Dermis blood vessel endothelial cell (primary cell): ENCODE results near the gene PLIN3. TPM values are rescaled to one million over a fixed set of nuclear protein-coding genes. Genes with fewer than 3 reads are reported as not detected.
"Not testable (repeated sequence)": the region's sequence is repeated elsewhere in the genome, so short reads cannot be mapped to it uniquely, and the experiment has no call there.

Experiments used
- DNase-seq: peaks from one replicate; pipeline ENCODE4 v3.0.0; 2010
- total RNA-seq: library from RNA; depleted of rRNA; stranded (reverse); fragments of >200 nt; gene quantifications from 2 replicates; pipeline ENCODE4 v1.2.3, GENCODE V29; 2014

PLIN3 gene
- total RNA-seq, 1 donor from 2014 or later, result 111 TPM

DNA sequence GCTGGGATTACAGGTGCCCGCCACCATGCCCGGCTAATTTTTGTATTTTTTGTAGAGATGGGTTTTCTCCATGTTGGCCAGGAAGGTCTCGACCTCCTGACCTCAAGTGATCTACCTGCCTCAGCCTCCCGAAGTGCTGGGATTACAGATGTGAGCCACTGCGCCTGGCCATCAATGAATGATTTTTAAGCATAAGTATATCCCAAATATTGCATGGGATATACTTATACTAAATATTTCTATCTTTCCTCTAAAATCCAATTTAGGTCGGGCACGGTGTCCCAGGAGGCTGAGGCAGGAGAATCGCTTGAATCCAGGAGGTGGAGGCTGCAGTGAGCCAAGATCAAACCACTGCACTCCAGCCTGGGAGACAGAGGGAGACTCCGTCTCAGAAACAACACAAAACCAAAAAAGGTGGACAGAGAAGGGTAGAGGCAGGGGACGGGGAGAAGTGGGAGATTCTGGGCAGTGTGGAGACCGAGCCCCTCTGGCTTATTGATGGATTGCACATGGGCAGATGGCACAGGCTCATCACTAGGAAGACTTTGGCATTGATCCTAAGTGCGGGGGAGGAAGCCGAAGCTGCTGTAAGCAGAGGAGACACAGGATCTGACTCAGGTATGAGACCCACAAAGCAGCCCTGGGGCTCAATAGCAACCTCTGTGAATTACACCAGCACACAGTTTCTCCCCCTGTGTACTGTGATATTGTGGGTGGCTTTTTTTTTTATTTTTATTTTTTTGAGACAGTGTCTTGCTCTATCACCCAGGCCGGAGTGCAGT, 21.8 kb upstream of the PLIN3 start:
- DNase-seq, result peak; percentile 27

DNA sequence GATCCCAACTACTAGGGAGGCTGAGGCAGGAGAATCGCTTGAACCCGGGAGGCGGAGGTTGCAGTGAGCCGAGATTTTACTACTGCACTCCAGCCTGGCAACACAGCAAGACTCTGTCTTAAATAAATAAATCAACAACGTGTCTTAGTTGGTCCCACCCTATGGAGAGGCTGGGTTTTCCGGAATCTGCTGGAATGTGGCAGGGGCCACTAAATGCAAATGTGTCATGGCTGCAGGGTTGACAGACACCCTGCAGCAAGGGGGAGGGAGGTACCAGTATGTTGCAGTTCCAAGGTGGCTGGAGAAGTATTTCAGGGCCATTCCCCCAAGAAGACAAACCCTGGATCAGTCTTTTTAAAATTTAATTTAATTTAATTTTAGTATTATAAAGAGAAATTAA, 20.3 kb upstream of the PLIN3 start:
- DNase-seq, result not testable (repeated sequence)

DNA sequence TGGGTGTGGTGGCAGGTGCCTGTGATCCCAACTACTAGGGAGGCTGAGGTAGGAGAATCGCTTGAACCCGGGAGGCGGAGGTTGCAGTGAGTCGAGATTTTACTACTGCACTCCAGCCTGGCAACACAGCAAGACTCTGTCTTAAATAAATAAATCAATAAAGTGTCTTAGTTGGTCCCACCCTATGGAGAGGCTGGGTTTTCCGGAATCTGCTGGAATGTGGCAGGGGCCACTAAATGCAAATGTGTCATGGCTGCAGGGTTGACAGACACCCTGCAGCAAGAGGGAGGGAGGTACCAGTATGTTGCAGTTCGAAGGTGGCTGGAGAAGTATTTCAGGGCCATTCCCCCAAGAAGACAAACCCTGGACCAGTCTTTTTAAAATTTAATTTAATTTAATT, 17.5 kb upstream of the PLIN3 start:
- not testable (repeated sequence) for DNase-seq

DNA sequence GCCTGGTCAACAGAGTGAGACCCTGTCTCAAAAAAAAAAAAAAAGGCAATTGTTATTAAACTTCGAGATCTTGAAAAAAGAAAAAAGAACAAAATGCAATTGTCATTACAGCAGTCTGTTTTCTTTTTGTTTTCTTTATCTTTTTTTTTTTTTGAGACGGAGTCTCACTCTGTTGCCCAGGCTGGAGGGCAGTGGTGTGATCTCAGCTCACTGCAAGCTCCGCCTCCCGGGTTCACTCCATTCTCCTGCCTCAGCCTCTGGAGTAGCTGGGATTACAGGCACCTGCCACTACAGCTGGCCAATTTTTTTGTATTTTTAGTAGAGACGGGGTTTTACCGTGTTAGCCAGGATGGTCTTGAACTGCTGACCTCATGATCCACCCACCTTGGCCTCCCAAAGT, 15.4 kb upstream of the PLIN3 start:
- DNase-seq, result not testable (repeated sequence)

DNA sequence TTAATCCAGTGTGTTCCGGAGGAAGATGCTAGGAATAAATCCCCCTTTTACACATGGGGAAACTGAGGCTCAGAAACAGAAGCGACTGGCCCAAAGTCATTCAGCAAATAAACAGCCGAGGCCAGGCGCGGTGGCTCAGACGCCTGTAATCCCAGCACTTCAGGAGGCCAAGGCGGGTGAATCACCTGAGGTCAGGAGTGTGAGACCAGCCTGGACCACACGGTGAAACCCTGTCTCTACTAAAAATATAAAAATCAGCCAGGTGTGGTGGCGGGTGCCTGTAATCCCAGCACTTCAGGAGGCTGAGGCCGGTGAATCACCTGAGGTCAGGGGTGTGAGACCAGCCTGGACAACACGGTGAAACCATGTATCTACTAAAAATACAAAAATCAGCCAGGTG, 11.6 kb upstream of the PLIN3 start:
- DNase-seq, result no peak

DNA sequence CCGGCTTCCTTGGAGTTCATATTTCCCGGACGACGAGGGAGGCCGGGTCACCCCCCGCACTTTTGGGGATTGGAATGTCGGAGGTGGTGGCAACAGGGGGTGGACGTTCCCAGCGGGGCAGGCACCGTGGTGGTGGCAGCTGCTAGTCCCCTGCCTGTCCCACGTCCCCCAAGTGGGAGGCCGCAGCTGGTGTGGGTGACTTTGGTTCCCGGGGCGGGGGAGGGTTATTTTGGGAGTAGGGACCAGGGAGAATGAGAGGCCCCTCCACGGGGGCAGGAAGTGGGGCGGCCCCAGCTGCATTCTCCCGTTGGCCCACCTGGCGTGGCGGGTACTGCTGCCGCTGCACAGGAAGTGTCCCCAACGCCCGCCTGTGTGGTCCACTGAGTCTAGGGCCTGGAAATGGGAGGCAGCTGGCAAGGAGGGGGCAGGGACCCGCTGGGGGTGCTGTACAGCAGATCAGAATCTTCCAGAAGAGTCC, 11.1 kb upstream of the PLIN3 start:
- DNase-seq, result no peak

DNA sequence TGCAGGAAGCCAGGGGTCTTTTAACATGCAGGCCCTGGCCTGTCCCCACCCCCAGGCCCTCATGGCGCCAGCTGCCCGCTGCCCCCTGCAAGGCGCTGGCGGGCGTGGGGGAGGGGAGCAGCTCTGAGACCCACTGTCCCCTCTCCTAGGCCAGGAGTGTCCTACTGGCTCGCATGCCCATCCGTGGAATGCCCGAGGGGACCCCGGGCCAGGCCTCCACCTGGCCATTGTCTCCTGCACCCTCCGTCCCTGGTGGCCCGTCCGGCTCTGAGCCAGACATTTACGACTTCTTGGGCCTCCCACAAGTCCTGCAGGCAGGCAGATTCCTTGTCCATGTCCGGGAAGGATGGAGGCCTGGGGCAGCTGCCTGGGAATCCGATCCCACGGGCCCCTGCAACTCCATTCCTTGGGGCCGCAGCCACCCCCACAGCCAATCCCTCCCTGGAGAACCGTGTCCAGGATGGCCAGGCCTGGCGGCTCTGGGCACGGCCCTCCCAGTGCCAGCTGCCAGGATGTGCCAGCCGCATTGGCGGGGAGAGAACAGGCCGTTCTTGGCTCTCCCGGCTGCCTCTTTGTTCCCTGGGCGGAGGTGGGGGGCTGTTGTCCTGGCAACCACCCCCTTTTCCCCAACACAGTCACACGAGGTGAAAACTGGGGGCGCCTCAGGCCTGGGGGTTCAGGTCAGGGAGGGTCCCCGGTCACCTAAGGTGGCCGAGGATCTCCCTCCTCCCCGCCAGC, 10.5 kb upstream of the PLIN3 start:
- DNase-seq, result no peak

DNA sequence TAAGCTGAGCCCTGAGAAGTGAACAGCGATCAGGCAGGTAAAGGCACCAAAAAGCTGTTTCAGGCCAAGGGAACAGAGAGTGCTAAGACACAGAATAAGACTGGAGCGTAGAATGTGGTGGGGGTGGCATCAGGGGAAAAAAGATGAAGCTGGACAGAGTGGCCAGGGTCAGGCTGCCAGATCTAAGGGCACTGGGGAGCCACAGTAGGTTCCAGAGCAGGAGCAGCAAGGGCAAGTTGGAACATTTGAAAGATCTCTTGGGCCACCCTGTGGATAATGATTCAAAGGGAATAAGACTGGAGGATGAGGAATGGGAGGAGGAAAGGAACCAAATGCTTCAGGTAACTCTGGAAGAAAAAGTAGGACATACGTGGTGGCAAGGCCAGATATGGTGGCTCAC, 6.5 kb upstream of the PLIN3 start:
- DNase-seq, result no peak

DNA sequence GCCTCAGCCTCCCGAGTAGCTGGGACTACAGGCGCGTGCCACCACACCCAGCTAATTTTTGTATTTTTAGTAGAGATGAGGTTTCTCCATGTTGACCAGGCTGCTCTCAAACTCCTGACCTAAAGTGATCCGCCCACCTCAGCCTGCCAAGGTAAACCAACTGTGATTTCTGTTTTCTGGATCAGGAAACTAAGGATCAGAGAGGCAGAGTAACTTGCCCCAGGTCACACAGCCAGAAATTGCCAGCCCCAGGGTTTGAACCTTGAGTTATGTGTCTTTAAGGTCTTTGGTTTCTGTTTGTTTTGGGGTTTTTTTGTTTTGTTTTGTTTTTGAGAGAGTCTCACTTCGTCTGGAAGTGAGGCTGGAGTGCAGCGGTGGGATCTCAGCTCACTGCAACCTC, 4.2 kb upstream of the PLIN3 start:
- DNase-seq, result no peak

DNA sequence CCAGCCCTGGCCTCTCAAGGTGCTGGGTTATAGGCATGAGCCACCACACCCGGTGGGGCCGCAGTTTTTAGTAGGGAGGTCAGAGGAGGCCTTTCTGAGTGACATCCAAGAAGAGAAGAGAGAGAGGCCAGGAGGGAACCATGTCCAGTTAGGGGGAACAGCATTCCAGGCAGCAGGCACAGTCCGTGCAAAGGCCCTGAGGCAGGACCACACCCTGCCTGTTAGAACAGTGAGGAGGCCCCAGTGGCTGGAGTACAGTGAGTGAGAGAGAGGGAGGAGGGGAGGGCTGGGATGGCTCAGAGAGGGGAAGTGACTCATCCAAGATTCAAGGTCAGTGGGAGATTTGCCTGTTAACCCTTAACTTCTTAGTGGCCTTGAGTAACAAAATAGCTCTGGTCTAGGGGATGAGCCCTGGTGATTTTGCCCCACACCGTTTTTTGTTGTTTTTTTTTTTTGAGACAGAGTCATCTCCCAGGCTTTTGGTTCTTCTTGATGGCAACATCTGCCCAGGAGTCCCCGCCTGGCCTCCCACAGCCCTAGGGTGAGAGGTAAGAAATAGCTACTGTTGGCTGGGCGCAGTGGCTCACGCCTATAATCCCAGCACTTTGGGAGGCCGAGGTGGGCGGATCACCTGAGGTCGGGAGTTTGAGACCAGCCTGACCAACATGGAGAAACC, 2.7 kb upstream of the PLIN3 start:
- peak; percentile 64 for DNase-seq

DNA sequence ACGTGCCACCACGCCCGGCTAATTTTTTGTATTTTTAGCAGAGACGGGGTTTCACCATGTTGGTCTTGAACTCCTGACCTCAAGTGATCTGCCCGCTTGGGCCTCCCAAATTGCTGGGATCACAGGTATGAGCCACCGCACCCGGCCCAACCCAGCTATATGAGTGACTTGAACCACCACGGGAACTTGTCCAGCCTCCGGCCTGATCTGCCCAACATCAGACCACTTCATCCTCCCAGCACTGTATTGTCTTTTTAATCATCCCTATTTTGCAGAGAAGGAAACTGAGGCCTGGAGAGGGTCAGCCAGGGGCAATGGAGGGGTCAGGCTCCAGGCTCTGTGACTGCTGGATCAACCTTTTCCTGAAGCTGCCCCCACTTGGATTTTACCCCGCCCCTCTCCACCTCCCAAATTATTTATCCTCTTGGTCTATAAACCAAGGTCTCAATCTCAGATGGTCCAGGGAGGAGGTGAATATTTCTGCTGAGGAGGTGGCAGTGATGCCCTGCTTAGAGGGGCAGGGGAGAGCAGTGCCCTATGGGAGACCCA, 893 bp upstream of the PLIN3 start:
- no peak for DNase-seq

DNA sequence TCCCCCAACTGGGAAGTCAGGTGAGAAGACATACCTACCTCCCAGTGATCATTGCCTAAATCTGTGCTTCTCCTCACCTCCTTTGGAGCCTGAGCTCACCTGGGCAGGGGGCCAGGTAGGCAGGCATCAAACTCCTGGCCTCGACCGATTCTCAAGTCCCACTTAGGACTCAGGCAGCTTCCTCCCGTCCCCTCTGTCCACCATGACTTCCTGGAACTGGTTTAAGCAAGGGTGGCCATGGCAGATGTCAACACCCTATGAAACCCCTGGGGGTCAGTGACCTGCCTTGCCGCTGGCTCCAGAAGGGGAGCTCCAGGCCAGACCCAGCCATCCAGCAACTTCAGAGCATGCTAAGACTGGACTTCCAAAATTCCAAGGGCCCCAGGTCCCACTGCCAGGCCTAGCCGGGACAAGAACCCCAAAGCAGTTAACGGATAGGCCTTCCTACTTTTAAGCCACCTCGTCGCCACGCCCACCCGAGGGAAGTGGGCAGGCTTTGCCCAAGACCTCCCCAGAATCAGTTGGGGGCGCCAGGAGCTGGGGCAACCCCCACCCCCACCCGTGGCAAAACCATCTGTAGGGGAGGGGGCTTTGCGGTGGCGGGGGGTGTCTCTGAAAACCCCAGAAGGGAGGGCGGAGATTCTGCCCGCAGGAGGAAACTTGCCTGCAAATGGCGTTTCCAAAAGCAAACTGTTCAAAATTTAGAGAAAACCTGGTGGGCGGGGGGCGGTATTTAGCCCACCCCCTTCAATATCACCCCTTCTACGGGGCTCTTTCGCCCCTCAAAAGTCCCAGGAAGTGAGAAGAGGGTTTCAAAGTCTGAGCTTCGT, 657 bp downstream of the PLIN3 start:
- peak; percentile 58 for DNase-seq

DNA sequence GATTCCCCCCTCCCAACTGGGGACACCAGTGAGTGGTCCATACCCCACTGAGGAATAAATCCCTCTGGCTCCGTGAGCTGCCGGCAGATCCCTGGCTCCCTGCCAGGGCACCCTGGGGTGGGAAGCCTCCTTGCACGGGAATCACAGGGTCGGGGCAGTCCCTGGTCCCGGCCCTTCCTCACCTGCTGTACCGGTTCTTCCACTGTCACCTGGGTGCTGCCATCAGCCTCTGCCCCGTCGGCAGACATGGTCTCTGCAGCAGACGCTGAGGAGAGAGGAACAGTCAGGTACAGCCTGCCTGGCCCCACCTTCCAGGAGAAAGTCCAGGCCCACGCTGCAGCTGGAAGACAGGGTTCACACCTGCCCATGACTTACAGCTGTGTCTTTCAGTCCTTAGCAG, 6.3 kb downstream of the PLIN3 start:
- no peak for DNase-seq

DNA sequence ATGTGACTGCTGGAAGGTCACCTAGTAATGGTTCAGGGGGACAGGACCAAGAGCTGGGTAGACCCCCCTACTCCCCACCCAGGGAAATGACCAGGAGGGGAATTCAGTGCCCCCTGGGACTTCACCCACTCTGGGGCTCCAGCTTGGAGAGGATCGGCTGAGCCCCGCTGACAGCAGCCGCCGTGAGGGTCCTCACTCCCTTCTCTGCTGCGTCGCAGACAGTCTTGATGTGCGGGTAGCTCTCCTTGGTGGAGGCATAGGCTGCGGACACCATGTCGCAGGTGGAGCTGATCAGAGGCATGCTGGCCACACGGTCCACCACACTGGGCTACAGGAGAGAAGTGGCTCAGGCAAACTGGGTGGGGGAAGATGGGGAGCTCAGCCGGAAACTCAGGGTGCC, 7.8 kb downstream of the PLIN3 start:
- DNase-seq, result no peak

DNA sequence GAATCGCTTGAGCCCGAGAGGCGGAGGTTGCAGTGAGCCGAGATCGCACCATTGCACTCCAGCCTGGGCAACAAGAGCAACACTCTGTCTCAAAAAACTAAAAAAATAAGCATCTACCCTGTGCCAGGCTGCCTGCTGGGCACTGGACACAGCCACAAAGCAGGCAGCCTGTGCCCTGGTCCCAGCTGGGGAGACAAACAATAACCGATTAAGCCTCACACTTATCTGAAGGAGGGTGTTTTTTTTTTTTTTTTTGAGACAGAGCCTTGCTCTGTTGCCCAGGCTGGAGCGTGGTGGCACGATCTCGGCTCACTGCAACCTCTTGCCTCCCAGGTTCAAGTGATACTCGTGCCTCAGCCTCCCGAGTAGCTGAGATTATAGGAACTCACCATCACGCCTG, 11.0 kb downstream of the PLIN3 start:
- not testable (repeated sequence) for DNase-seq

DNA sequence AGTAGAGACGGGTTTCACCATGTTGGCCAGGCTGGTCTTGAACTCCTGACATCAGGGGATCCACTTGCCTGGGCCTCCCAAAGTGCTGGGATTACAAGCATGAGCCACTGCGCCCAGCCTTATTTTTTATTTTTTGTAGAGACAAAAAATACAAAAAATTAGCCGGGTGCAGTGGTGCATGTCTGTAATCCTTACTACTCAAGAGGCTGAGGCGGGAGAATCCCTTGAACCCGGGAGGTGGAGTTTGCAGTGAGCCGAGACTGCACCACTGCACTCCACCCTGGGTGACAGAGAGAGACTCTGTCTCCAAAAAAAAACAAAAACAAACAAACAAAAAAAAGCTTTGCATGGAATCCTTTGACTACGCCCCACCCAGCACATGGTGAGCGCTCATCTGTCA, 14.0 kb downstream of the PLIN3 start:
- not testable (repeated sequence) for DNase-seq

DNA sequence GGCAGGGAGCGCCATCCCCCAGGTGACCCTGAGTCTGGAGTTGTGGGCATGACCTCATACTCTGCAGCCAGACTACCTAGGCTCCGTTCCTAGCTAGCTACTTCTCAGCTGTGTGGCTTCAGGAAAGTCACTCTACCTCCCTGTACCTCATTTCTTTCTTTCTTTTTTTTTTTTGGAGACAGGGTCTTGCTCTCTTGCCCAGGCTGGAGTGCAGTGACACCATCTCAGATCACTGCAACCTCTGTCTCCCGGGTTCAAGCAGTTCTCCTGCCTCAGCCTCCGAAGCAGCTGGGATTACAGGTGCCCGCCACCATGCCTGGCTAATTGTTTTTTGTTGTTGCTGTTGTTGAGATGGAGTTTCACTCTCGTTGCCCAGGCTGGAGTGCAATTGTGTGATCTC, 15.0 kb downstream of the PLIN3 start:
- DNase-seq, result no peak

DNA sequence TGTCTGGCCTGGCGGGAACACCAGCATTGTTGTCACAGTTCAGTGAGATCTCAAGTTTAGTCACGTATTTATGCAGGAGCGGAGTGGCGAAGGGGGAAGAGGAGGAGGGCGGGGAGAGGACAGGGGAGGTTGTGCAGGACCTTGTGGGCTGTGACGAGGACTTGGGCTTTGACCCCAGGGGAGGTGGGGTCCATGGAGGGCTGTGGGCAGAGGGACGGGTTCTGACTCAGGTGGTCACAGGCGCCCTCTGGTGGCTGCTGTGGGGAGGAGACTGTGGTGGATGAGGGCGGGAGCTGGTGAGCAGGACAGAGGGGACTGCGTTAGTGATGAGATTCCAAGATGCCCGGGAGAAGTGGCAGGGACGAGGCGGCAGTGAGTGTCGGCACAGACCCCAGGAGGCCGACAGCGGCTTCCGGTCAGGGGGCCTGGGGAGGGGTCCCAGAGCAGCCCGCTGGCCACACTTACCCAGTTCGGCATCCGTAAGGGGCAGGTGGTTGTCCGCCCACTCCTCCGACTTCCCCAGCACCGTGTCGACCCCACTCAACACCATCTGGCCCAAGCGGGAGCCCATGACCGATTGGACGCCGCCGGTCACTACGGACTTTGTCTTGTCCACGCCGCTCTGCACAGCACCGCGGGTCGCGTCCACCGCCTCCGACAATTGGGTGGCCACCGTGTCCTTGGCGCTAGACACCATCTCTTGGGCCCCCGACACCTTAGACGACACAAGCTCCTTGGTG, 15.7 kb downstream of the PLIN3 start:
- DNase-seq, result peak; percentile 79

DNA sequence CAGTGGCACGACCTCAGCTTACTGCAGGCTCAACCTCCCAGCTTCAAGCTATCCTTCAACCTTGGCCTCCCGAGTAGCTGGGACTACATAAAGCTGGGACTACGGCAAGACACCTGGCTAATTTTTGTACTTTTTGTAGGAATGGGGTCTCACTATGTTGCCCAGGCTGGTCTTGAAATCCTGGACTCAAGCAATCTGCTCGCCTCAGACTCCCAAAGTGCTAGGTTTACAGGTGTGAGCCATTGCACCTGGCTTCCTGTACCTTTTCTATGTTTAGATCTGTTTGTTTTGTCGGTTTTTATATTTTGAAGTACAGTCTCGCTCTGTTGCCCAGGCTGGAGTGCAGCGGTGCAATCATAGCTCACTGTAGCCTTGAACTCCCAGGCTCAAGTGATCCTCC, 18.4 kb downstream of the PLIN3 start:
- DNase-seq, result no peak

DNA sequence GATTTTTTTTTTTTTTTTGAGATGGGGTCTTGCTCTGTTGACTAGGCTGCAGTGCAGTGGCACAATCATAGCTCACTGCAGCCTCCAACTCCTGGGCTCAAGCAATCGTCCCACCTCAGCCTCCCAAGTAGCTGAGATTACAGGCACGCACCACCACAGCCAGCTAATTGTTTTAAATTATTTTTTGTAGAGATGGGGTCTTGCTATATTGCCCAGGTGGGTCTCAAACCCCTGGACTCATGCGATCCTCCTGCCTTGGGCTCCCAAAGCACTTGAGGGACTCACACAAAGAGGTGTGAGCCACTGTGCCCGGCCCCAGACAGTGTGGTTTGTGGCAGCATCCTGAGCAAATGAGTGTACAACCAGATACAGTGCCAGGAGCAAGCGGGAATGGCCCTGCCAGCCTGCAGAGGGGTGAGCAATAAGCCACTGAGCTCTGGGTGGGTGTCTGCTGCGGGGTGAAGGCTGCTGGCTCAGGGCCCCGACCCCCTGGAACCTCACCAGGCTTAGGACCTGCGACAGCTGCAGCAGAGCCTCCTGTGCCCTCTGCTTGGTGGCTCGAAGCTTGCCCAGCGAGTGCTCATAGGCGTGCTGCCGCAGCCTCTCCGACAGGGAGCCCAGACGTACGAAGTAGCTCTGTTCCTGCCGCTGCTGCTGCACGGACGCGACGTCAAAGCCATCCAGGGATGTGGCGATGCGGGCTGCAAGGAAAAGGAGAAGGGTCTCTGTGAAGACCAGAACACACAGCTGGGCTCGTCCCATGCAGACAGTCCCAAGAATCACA, 20.1 kb downstream of the PLIN3 start:
- no peak for DNase-seq

DNA sequence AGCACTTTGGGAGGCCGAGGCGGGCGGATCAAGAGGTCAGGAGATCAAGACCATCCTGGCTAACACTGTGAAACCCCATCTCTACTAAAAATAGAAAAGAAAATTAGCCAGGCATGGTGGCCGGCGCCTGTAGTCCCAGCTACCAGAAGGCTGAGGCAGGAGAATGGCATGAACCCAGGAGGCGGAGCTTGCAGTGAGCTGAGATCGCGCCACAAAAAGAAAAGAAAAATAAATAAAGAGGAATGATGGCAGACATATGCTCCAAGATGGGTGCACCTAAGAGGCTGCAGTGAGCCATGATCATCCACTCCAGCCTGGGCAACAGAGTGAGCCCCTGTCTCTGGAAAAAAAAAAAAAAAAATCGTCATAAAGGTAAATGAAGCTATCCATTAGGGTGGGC, 21.5 kb downstream of the PLIN3 start:
- DNase-seq, result not testable (repeated sequence)
